ENCODE results near the gene MYO1G. TPM values are rescaled to one million over a fixed set of nuclear protein-coding genes. Genes with fewer than 3 reads are reported as not detected.
A peak's percentile ranks its signal among the peaks of the same experiment; 100 is the strongest.
"Not testable (repeated sequence)": the region's sequence is repeated elsewhere in the genome, so short reads cannot be mapped to it uniquely, and the experiment has no call there.

The MYO1G gene
- 1 to 10 TPM; 2.6 to 4.2 TPM for total RNA-seq
- long read RNA-seq, partial matches to known transcripts, result 4 of 5 reads
- long read RNA-seq, other reads (novel, unspliced or antisense), result 1 of 5 reads

DNA sequence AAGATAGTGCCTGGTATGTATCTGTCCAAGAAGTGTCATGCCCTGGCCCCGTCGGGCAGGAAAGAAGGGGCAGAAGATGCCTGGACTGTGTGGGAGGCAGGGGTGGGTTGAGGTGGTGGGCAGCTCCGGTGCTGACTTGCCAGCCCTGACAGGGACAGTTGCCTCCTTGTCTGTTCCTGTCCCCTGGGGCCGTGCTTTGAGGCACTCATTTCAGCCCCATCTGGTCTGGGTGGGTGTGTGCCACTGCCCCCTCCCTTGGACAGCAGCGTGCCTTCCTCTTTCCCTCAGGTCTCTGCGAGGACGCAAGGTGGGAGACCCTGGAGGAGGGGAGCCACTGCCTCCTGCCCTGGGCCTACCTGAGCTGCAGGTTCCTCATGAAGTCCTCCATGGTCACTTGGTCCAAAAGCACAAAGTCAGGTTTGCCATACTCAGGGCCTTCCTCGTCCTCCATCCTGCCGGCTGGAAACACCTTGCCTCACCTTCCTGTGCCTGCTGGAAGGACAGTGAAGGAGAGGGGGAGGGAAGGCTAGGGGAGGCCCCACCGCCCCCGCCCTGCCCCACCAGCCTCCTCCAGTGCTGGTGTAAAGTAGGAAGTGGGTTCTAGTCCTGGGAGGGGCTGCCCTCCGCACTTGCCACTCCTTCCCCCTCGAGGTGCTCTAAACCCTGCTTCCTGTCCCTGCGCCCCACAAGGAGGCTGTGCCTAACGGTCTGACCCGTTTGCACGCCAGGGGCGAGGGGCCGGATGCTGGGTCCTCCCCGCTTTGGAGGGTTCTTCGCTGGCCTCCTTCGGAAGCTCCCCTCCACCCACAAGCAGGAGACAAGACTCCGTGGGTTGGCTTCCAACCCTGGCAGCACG lies at the start of gene MYO1G:
TSS of gene MYO1G (minus strand) at position 505 of the 856 bp plus-strand sequence. CDS start at position 451, 54 bp downstream.
- intact Hi-C loops (cut with DNase I, micrococcal nuclease), result loop anchor here in 1 of 2 donors (10.0 kb wide), 1 partner anchor 156 kb away; no protein-coding TSS in a partner anchor

DNA sequence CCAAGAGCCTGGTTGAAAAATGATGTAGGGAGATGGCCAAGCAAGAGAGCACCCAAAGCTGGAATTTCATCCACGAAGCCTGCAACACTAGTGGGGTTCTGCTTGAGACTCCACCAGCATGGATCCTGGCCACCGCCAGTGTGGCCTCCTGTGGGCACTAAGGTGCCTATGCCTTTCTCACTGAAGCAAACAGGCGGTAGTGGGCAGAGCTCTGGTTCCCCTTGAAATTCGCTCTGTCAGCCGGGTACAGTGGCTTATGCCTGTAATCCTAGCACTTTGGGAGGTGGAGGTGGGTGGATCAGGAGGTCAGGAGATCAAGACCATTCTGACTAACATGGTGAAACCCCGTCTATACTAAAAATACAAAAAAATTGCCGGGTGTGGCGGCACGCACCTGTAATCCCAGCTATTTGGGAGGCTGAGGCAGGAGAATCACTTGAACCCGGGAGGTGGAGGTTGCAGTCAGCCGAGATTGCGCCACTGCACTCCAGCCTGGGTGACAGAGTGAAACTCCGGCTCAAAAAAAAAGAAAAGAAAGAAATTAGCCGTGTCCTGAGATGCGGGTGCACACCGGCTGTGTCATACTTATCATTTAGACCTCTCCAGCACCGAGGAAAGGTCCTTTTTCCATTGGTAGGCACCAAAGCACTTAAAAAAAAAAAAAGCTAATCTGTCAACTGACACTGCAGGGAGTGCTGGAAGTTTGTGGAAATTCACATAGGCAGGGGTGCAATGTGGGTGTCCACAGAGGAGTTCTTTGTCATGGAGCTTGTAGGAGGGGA lies 49.5 kb upstream of the MYO1G start:
- intact Hi-C loops (cut with DNase I, micrococcal nuclease), result no loop called here
- peak in 1 of 2 donors; percentile 15 for DNase-seq
- no peak for ATAC-seq

More for the DNA sequence above, at the start of gene MYO1G:
- ATAC-seq (peak; percentile 54), DNase-seq (peak; percentile 68 to 72)

DNA sequence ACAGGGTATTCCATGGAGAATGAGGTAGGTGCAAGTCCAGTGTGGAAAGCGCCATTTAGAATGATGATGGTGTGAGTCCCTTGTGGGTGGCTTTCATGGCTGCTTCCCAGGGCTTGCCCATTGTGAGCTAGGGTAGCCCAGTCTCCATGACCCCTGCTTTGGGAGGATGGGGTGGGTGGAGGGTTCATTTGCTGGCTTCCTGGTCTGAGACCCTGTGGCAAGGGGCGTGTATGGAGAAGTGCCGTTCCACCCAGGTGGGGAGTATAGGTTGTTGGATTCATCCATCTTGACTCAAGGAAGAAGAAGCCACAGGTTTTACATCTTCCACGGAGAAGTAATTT lies 48.9 kb upstream of the MYO1G start:
- DNase-seq (peak in 1 of 2 donors; percentile 9), ATAC-seq (no peak)
- intact Hi-C loops (cut with DNase I, micrococcal nuclease), result no loop called here

DNA sequence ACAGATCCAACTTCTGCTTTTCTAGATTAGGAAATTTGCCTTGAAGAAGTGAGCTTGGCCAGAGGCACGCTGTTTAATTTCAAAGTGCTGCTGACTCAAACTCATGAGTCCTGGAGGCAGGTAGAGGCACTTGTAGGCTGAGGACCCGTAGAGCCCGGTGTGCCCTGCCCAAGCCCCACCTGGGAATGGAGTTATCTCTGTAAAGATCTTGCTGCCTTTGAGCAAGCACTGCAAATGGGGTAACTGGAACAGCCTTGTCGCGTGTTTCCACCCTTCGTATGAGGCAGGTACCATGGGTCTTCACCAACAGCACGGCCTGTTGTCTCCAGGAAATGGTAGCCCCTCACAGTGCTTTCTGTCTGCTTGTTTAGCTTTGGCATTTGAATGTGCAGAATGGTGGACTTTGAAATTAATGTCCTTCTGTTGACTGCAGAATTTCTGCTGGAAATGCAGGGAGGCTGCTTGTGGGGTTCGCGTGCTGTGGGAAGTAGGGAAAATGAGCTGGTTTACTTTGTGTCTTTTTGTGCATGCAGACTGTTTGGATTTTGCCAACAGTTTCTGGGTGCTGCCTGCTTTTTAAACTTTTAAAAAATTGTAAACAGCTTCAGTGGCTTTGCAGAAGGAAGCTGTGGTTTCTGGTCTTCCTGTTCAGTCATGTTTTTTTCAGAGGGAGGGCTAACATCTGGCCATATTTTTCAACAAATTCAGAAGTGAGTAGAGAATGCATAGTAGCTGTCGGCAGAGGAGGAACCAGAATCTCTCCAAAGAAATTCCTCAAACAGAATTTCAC lies 48.4 kb upstream of the MYO1G start:
- ATAC-seq (peak; percentile 25), DNase-seq (peak in 1 of 2 donors; percentile 18)
- intact Hi-C loops (cut with DNase I, micrococcal nuclease), result no loop called here

DNA sequence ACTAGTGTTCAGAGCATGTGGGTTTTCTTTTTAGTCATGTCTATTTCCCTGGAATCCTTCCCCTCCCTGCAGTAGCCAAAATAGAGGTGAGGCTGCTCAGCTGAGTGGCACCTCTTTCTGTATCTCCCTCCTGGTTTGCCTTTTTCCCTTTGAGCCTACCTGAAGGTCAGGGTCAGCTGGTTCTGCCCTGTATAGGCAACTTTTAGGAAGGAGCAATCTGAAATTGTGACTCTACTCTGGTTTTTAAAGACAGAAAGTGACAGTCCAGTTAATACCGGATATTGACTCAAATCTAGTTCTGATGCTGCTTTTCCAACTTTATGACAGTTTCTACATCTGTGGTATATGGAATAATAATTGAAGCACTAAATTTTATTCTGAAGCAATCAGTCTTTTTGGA lies 47.2 kb upstream of the MYO1G start:
- ATAC-seq (no peak), DNase-seq (no peak)
- intact Hi-C loops (cut with DNase I, micrococcal nuclease), result no loop called here

DNA sequence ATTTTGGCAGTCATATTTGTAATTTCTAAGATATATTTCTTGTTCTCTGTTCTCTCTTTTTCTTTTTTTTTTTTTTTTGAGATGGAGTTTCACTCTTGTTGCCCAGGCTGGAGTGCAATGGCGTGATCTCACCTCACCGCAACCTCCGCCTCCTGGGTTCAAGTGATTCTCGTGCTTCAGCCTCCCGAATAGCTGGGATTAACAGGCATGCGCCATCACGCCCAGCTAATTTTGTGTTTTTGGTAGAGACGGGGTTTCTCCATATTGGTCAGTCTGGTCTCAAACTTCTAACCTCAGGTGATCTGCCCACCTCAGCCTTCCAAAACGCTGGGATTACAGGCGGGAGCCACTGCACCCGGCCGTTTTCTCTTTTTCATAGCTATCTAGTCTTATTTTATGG lies 46.7 kb upstream of the MYO1G start:
- intact Hi-C loops (cut with DNase I, micrococcal nuclease); ATAC-seq; DNase-seq: not testable (repeated sequence)

DNA sequence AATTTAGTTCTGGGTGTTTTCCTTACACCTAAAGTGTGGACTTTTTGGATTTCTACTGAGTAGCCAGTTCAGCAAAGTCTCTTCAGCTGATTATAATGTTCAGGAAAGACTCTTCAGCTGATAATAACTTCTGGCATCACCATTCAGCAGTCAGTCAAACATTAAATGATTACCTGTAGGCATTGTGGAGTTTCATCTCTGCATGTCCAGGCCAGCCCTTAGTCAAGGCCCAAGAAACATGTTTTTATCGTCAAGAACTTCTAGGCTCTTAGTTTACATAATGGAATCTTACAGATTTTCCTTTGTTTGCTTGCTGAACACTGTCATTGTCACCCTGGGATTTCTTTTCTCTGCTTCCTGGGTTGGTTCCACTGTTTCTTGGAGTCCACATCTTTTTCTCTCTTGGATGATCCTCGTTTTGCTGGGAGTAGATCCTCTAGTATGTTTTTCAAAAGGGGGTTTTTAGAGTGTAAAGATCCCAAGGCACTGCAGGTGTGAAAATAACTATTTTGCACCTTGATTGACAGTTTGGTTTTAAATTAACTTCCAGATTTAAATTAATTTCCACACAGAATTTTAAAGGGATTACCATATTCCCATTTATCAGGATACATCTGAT lies 45.4 kb upstream of the MYO1G start:
- no peak for DNase-seq
- no peak for ATAC-seq
- intact Hi-C loops (cut with DNase I, micrococcal nuclease), result no loop called here

DNA sequence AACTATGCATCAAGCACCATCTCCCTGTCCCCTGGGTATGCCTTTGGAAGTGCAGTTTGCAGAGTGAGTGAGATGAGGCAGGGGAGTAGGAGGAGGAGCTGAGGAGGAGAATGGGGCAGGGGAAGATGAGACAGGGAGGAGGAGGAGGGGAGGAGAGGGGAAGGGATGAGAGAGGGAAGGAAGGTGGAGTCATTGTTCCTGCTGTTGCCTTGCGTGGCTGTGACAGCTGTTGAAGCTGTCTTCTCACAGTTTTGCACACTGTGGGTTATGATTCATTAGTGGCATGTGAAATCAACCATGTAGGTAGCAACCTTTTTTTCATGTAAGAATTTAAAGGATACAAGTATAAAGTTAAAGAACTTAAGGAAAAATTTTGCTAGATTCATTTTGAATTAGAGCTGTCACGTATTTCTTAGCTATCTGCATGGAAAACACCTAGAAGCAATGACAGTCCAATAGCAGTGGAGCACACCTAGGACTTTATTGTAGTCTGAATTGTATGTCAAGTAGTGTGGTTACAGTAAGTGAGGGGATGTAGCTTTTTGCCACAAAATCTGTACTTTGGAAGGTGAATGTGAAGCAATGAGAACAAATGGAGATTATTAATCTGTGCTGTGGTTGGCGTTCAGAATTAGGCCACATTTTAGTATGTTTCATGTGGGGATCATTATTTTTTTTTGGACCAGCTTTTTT lies 42.9 kb upstream of the MYO1G start:
- no peak for DNase-seq
- no peak for ATAC-seq
- intact Hi-C loops (cut with DNase I, micrococcal nuclease), result no loop called here

DNA sequence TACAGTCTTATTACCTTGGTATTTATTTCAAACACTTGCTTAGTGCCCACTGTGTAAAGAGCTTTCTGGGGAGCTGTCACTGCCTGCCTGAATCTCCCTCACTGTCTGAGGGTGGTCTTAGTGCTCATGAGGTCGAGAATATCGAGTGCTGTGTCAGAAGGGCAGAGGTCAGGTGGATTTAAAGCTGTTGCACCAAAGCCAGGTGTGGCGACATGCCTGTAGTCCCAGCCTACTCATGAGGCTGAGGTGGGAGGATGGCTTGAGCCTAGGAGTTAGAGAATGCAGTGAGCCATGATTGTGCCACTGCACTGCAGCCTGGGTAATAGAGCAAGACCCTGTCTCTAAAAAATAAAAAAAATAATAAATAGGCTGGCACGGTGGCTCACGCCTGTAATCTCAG lies 42.1 kb upstream of the MYO1G start:
- ATAC-seq, result no peak
- no peak for DNase-seq
- intact Hi-C loops (cut with DNase I, micrococcal nuclease), result no loop called here

DNA sequence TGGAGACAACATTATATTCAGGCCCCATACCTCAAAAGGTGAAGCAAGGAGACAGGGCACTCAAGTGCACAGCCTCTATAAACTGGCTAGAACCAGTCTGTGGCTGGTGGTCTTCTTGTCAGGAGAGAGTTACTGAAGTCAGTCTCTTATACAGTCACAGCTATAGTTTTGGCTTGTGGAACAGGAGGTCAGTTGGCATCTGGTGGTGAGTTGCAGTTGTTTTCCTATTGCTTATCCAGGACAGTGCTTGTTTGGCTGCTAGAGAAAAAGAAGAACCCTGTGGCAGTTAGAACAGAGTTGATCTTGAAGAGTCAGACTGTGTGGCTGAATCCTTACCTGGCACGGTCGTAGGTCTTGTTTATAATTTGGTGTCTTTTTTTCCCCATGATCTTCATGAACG lies 38.4 kb upstream of the MYO1G start:
- intact Hi-C loops (cut with DNase I, micrococcal nuclease), result no loop called here
- no peak for ATAC-seq
- no peak for DNase-seq

DNA sequence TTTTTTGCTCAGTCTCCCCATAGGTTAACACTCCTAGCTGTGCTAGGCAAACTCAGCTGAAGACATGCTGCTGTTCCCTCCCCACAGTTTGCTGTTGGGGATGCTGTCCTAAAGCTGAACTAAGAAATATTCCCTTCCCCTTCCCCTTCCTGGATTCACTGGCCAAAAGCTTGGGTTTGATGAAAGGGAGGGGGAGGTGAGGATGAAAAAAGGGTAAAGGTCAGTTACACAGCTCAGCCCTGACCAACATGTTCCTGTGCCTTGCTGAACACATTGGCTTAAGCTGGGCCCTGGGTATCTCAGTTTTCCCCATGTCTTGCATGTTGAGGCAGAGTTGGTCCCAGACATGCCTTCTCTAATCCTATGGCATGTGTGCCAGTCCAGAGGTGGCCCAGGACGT lies 36.5 kb upstream of the MYO1G start:
- DNase-seq, result no peak
- ATAC-seq, result no peak
- intact Hi-C loops (cut with DNase I, micrococcal nuclease), result no loop called here

DNA sequence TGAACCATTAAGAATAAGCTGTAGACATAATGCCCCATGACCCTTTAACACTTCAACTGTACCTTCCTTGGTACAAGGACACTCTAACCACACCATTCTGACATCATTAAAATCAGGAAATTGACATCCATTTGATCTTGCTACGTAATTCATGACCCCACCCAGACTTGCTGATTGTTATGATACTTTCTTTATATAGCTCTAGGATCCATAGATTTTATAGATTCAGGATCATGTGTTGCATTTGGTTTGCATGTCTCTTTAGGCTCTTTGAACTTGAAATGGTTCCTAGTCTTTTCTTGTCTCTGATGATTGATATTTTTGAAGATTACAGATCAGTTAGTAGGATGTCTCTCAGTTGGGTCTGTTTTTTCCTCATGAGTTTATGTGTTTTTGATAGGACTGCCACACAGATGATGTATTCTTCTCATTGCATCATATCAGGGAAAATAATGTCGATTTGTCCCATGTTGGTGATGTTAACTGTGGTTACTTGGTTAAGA lies 34.7 kb upstream of the MYO1G start:
- no peak for DNase-seq
- intact Hi-C loops (cut with DNase I, micrococcal nuclease), result no loop called here
- ATAC-seq, result peak; percentile 69

DNA sequence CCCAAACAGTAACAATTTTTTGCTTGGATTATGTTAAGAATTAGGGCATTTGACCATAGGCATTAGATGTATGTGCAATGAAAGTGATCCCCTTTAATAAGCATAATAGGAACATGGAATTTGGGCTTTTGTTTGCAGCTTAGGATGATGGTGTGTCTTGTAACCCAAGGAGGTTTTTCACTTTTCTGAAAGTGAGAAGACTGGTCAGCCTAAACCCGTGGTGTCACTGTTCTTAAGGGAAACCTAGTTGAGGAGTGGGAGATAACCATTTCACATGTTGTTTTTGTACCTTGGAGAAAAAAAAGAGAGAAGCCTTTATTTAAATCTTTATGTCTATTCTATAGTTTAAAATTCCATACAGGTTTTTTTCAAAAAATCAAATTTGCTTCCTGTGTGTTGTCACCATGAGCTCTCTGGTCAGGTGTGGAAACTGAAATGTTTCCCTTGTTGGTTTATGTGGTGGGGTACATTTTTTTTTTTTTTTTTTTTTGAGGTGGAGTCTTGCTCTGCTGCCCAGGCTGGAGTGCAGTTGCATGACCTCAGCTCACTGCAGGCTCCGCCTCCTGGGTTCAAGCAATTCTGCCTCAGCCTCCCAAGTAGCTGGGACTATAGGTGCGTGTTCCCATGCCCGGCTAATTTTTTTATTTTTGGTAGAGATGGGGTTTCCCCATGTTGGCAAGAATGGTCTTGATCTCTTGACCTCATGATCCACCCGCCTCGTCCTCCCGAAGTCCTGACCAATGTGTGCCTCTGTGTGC lies 28.9 kb upstream of the MYO1G start:
- DNase-seq, result no peak
- intact Hi-C loops (cut with DNase I, micrococcal nuclease), result no loop called here
- no peak for ATAC-seq

DNA sequence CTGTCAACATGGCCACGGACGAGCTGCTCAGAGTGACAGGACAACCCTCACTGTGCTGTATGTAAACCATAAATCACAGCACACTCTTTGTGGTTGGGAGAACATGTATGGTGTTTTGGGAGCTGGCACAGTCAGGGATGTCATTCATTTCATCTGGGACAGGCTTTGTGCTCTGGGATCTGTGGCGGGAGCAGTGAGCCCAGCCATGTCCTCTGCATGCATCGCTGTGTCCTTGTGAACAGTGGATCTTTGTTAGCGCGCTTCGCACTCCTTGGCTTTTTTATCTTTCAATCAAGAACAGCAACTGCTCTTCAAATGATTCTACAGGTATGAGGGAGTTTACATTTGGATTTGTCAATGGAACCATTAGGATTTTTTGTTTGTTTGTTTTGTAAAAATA lies 28.3 kb upstream of the MYO1G start:
- intact Hi-C loops (cut with DNase I, micrococcal nuclease), result no loop called here
- no peak for ATAC-seq
- DNase-seq, result no peak

DNA sequence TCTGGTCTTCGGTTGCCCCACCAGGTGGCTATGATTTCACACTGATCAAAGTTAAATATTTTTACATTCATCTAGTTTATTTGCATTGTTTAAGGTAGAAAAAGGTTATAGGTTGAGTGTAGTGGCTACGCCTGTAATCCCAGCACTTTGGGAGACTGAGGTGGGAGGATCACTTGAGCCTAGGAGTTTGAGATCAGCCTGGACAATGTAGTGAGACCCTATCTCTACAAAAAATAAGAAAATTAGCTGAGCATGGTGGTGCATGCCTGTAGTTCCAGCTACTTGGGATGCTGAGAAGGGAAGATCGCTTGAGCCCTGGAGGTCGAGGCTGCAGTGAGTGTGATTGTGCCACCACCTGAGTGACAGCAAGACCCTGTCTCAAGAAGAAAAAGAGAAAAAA lies 25.0 kb upstream of the MYO1G start:
- intact Hi-C loops (cut with DNase I, micrococcal nuclease), result no loop called here
- no peak for DNase-seq
- no peak for ATAC-seq

DNA sequence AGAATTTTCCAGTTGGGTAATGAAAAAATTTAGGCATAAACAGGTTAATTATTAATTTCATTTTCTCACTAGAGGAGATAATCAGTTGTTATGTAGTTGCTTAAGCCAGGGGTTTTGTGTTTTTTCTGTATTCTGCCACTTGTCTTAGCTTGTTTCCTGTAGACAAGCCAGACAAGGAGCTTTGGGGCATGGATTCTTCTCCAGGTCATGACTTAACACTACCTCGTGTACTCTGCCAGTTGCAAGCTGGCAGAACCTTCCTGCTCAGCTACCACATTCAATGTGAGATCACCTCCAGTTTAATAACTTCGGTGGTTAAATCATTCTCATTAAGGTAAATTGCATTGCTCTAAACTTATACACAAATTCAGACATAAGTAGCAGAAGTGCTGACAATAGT lies 23.0 kb upstream of the MYO1G start:
- intact Hi-C loops (cut with DNase I, micrococcal nuclease), result no loop called here
- ATAC-seq, result no peak
- DNase-seq, result no peak

DNA sequence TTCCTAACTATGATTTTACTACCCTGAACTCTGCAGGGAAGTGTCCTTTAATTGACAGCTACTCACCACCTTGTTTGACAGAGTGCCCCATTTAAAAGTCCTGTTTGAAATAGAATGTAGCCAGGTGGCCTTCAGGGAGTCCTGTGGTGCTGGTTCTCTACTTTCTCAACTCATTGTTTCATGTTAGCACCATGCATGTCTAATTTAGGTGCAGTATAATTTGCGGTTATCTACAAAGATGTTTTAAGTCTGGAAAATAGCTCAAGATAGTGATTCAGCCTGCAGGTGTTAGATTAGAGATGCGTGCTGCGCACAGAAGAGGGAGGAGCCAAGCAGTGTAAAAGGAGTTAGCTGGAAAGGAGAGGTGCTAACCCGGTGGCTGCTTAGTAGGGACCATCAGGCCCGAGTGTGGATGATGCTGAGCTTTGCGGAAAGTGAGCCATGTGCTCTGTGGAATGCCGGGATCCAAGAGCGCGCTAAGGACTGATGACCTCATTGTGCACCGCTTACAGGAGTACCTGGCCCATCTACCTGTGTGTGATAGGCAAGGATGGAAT lies 22.4 kb upstream of the MYO1G start:
- ATAC-seq, result peak; percentile 3
- intact Hi-C loops (cut with DNase I, micrococcal nuclease), result no loop called here
- peak; percentile 43 to 55 for DNase-seq

All from left colon (tissue), 2 donors.